ENCODE results near the gene TNFRSF4.

The TNFRSF4 gene

DNA sequence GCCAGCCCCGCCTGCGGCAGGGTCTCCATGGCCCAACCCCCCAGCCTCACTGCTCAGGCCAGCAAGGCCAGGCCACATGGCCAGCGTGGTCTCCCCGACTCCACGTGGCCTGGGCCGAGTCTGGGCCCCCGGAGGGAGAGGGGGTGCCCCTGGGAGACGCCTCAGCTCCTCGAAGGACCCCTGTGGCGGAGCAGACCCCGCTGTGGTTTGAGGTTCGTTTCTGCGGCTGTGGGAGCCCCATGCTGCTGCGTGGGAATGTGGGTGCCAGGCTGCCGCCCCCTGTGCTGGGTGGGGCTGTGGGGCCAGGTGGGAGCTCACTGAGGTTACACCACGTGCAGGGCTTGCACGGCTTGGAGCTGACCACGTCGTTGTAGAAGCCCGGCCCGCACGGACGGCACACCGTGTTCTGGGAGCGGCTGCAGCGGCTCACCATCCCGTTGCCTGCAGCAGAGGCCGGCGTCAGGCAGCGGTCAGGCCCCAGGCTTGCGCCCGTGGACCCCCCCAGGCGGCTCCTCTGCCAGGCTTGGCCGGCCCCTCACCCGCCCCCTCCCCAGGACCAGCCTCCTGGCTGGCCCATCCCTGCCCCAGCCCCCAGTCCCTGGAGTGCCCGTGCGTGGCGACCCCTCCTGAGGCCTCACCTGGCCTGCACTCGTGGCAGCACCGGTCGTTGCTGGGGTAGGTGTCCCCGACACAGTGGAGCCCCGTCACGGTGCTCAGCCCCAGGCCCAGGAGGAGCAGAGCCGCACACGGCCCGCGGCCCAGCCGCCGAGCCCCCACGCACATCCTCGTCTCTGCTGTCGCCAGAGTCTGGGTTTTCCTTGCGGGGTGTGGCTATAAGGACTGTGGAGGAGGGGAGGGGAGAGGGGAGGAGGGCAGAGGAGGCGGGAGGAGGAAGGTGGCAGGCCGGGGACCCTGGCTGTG is at the start of gene TNFRSF4:
Gene TNFRSF4, minus strand, starts transcription at position 809 of the 921 bp plus-strand sequence. Its CDS starts 26 bp downstream, at position 783.
- H3K4me3 ChIP-seq (replicated peaks; ENCODE audit: low read depth, low read length): no peak within 1 kb of the TSS
- TF ChIP-seq, protein P1, sequence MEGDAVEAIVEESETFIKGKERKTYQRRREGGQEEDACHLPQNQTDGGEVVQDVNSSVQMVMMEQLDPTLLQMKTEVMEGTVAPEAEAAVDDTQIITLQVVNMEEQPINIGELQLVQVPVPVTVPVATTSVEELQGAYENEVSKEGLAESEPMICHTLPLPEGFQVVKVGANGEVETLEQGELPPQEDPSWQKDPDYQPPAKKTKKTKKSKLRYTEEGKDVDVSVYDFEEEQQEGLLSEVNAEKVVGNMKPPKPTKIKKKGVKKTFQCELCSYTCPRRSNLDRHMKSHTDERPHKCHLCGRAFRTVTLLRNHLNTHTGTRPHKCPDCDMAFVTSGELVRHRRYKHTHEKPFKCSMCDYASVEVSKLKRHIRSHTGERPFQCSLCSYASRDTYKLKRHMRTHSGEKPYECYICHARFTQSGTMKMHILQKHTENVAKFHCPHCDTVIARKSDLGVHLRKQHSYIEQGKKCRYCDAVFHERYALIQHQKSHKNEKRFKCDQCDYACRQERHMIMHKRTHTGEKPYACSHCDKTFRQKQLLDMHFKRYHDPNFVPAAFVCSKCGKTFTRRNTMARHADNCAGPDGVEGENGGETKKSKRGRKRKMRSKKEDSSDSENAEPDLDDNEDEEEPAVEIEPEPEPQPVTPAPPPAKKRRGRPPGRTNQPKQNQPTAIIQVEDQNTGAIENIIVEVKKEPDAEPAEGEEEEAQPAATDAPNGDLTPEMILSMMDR (IDR thresholded peaks at IDR 0.05; ENCODE audit: low read depth, low read length, missing control alignments): no peak
- no peak for DNase-seq (ENCODE audit: extremely low read depth, low read depth)

DNA sequence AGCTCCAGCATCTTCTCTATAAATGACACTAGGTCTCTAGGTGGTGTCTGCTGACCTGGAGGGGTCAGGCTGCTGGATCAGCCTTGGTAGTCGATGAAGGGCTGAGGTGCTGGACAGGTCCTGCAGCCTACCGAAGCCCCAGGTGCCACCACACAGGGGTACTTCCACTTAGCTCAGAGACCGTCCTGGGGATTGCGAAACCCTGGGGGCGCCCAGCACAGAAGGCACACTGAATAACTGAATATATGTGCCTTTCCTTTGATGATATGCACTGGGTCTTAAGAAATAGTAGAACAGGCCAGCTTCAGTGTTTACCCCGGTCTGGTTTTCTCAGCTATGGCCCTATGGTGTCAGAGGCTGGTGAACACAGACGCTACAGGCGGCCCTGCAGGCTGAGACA is 48.8 kb upstream of the TNFRSF4 start:
- DNase-seq (ENCODE audit: extremely low read depth, low read depth): no peak
- no peak overlapping the region for H3K4me3 ChIP-seq (replicated peaks; ENCODE audit: low read depth, low read length)
- TF ChIP-seq, protein P1 (IDR thresholded peaks at IDR 0.05; ENCODE audit: low read depth, low read length, missing control alignments): no peak

DNA sequence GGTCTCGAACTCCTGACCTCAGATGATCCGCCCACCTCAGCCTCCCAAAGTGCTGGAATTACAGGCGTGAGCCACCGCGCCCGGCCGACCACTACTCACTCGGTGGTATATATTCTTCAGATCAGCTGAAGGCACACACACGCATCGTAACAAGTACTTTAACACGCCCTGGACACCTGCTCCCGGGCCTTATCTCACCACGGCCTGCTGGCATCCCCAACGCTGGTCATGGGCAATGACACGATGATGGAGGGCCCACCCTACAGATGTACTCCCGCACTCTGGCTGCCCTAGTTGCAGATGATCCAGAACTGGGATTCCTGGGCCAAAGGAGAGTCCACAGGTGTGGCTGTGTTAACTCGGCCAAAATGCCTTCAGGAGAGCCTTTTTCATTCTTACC is 48.1 kb upstream of the TNFRSF4 start:
- DNase-seq (ENCODE audit: extremely low read depth, low read depth): no peak
- no peak overlapping the region for H3K4me3 ChIP-seq (replicated peaks; ENCODE audit: low read depth, low read length)
- TF ChIP-seq, protein P1 (IDR thresholded peaks at IDR 0.05; ENCODE audit: low read depth, low read length, missing control alignments): no peak

DNA sequence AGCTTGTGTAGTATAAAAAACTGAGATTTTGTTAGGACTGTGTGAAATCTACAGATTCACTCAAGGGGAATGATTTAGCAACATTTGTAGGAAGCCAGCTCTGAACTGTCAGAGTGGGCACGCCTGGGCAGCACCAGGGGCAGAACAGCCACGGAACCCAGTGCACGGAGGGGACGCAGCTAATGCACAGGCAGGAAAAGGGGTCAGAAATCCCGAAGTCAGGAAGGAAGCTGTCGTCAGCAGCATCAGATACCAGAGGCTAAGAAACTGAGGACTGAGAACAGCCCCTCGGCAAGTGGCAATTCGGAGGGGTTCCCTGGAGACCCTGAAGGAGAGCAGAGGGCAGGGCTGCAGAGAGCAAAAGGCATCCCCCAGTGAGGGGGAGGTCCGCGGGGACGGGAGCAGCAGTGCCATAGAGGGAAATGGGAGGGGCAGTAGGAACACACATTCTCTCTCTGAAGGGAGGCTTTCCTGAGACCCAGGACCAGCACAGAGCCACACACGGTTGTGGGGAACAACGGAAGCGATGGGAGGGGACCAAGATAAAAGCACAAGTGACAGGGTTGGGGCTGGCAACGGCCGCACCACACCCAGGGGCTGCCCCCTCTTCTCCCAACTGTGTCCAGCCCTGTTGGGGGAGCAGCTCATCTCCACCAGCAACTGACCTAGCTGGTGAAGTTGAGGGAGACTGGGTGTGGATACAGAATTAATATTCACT is 47.0 kb upstream of the TNFRSF4 start:
- no peak overlapping the region for H3K4me3 ChIP-seq (replicated peaks; ENCODE audit: low read depth, low read length)
- DNase-seq (ENCODE audit: extremely low read depth, low read depth): no peak
- TF ChIP-seq, protein P1 (IDR thresholded peaks at IDR 0.05; ENCODE audit: low read depth, low read length, missing control alignments): no peak

DNA sequence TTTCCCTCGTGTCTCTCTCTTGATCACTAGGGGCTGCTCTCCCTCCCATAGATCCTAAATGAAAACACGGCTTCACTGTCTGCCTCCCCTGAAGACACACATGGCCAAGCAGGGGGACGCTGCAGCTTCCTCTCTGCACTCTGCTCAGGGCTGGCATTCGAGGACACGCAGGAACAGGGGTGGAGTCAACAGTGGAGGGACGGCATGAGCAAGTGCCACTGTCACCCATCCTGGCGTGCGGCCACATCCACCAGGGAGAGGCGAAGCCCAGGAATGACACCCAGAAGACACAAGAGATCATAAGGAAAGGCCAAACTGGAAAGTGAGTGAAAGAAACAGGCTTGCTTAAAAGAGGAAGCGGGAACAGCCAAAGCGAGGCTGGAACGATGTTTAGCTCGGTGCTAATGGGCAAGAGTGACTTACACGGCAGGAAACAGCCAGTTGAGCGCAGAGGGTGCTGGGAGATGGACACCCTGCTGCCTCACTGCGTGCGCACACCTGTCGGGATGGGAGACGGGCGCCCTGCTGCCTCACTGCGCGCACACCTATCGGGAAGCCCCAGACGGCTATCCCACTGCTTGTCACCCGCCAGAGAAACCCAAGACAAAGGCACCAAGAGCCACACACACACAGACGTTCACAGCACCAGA is 46.1 kb upstream of the TNFRSF4 start:
- no peak overlapping the region for H3K4me3 ChIP-seq (replicated peaks; ENCODE audit: low read depth, low read length)
- TF ChIP-seq, protein P1 (IDR thresholded peaks at IDR 0.05; ENCODE audit: low read depth, low read length, missing control alignments): no peak
- no peak for DNase-seq (ENCODE audit: extremely low read depth, low read depth)

DNA sequence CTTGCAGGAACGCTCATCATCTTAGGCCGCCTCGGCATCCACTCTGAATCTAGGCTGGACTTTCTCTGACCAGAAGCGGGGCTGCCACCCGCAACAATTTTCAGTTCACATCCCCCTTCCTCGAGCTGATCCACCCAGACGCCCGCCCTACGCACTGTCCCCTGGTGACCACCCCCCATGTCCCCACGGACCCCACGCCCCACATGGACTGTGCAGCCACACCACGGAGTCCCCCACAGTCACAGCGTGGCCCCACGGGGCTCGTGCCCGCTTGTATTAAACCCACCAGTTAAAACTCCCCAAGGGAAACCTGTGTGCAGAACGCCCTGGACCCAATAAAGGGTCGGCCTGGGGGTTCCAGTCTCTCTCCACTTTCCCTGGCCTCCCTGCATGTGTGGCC is 45.6 kb upstream of the TNFRSF4 start:
- no peak for DNase-seq (ENCODE audit: extremely low read depth, low read depth)
- no peak overlapping the region for H3K4me3 ChIP-seq (replicated peaks; ENCODE audit: low read depth, low read length)
- TF ChIP-seq, protein P1 (IDR thresholded peaks at IDR 0.05; ENCODE audit: low read depth, low read length, missing control alignments): no peak

Measured in HFF-Myc (cell line).